NCI-H2171 (cell line): ENCODE data around the gene GABPB2.

Experiments
- DNase-seq: peaks from one replicate; lab custom pipeline; 2025; lab: John Stamatoyannopoulos, UW

Gene GABPB2

GRCh38 chr1:151070474-151071276 is at the start of gene GABPB2:
GABPB2 (plus strand) TSS chr1:151070761; CDS start chr1:151088190, 17,429 bp downstream.
- DNase-seq, result peak; percentile 92

GRCh38 chr1:151024540-151025146 is 45.9 kb upstream of the GABPB2 start:
- DNase-seq, result no peak

DNA sequence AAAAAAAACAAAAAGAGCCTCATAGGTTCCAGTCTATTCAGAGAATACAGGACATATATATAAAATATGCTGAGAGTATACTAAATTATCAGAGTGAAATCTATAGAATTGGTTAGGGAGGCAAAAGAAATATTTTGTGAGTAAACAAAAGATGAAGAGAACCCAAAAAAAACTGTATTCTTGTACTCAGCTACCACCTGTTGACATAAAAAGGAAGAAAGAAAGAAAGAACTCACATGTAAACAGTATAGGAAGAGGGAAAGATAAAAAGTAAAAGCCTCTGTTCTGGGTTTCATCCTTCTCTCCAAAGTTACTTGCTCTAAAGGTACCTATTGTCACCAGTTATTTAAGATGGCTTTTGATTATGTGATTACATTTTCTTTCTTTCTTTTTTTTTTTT is 44.1 kb upstream of the GABPB2 start:
- no peak for DNase-seq

DNA sequence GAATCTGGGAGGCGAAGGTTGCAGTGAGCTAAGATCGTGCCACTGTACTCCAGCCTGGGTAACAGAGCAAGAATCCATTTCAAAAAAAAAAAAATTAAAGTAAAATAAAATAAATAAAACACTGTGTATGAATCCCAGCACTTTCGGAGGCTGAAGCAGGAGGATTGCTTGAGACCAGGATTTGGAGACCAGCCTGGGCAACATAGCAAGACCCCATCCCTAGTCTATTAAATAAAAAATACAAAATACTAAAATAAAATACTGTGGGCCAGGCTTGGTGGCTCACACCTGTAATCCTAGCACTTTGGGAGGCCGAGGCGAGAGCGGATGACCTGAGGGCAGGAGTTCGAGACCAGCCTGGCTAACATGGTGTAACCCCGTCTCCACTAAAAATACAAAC is 38.4 kb upstream of the GABPB2 start:
- no peak for DNase-seq

- DNase-seq, result no peak
Observed at GRCh38 chr1:151035167-151035566, 35.4 kb upstream of the GABPB2 start.

GRCh38 chr1:151036356-151036755 is 34.2 kb upstream of the GABPB2 start, which contains the start of gene BNIPL:
BNIPL (plus strand) TSS chr1:151036586; CDS start chr1:151036726, 140 bp downstream.
- no peak for DNase-seq

- no peak for DNase-seq
Observed at GRCh38 chr1:151037032-151037431, 33.5 kb upstream of the GABPB2 start.

DNA sequence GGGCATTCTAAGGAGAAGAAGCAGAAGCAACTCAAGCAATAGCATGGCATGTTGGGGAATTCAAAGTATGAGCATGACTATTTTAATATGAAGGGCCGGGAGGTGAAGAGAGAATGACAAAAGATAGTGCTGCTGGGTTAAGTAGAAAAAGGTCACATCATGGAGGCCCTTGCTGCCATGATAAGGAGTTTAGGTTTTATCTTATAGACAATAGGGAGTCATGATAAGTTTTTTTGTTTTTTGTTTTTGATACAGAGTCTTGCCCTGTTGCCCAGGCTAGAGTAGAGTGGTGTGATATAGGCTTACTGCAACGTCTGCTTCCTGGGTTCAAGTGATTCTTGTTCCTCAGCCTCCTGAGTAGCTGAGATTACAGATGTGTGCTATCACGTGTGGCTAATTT is 31.0 kb upstream of the GABPB2 start:
- no peak for DNase-seq

DNA sequence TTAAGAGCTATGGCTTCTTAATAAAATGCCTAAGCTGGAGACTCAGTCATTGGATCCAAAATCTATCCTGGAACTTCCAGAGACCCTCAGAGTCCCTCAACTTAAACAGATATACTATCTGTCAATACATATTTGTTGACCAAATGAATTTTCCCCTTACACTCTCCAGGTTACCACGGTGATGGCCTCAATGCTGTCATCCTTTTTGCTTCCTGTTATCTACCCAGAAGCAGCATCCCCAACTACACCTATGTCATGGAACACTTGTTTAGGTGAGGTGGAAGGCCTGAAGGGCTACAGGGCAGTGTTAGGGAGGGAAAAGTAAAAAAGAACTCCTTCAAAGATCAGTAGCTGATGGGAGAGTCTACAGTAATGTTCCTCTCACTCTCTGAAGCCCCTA is 27.4 kb upstream of the GABPB2 start:
- no peak for DNase-seq

- peak; percentile 50 for DNase-seq
Observed at GRCh38 chr1:151047591-151047924, 23.0 kb upstream of the GABPB2 start, which contains the start of gene C1orf56. C1orf56 (plus strand) TSS chr1:151047751; CDS start chr1:151047848, 97 bp downstream.

- DNase-seq, result peak; percentile 28
Observed at GRCh38 chr1:151047925-151048644, 22.5 kb upstream of the GABPB2 start.

- no peak for DNase-seq
Observed at GRCh38 chr1:151048645-151049032, 21.9 kb upstream of the GABPB2 start.

DNA sequence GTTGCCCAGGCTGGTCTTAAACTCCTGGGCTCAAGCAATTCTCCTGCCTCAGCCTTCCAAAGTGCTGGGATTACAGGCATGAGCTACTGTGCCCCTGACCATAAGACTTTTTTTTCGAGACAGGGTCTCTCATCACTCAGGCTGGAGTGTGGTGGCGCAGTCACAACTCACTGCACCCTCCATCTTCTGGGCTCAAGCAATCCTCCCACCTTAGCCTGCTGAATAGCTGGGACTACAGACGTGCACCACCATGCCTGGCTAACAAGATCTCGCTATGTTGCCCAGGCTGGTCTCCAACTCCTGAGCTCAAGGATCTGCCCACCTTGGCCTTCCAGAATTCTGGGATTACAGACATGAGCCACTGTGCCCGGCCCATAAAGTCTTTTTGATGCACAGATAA is 21.1 kb upstream of the GABPB2 start:
- no peak for DNase-seq

GRCh38 chr1:151050051-151050688 is 20.4 kb upstream of the GABPB2 start:
- no peak for DNase-seq

DNA sequence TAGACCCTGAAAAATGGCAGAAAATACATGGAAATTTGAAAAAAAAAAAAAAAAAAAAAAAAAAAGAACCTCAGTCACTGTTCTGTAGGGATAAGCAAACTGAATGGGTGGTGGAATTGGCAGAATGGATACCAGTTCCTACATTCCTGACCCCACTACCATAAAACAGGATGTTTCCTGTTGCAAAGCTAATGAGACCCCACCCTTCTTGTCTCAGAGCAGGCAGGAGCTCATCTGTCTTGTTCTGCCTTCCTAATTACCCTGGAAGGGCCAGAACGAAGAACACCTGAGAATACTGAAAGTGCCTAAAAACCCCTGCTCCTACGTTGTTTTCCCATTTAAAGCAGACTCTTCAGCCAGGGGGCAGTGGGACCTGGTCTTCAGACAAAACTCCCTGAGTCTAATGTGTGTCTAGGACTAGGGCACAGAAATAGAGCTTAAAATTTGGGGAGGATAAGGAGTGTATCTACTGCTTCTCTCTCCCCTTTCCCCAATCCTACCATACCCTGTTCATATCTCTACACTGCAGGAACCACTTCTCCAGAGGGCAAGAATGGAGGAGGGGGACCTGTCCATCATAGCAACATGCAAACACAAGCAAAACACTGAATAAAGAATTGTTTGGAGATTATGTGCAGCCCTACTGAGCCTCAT is 19.1 kb upstream of the GABPB2 start:
- DNase-seq, result no peak

DNA sequence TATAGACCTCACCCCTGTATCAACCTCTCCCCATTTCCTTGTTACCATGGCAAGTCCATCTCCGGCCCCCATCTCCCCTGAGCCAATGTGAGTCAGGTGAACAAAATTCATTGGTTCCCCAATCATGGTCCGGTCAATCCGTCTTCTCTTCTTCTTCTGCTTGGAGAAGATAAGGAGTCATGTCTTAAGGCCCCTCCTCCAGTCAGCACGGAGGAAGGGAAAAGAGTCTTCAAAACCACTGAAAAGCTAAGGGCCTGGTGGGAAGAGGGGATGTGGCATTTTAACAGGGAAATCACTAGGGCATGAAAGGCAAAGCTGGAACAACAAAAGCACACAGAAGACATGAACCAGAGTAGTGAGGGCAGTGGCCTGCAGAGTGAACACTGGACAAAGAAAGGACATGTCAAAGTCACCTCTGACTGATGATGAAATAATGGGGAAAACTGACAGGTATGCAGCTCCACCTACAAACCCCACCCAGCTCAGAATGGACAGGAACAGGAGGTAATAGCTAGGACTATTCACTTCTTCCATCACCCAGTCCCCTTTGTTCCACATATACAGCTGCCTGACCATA is 15.5 kb upstream of the GABPB2 start:
- no peak for DNase-seq

- DNase-seq, result no peak
Observed at GRCh38 chr1:151055581-151055980, 15.0 kb upstream of the GABPB2 start.

DNA sequence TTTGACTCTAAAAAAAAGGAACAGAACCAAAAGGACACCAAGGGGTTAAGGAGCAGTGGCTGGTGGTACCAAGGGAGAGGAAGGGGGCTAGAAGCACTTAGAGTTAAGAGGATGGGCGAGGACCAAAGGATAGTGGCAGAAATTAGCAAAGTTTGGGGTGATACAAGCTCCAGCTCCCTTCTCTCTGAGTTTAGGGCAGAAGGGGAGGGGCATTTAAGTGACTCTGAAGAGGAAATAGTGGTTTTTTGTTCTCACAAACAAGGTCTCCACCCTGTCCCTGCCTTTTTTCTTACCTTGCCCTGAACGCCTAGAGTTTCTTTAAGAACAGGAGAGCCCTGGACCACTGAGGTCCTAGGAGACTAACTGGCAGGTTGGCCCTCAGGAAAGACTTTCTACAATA is 14.4 kb upstream of the GABPB2 start:
- DNase-seq, result no peak

- DNase-seq, result no peak
Observed at GRCh38 chr1:151058692-151059091, 11.9 kb upstream of the GABPB2 start.

GRCh38 chr1:151059109-151060006 is 11.2 kb upstream of the GABPB2 start, which contains the start of gene CDC42SE1:
CDC42SE1 (minus strand) TSS chr1:151059622; CDS start chr1:151055730, 3,892 bp downstream.
- peak; percentile 84 for DNase-seq
